ENCODE data around the gene TAS1R3. TPM values are rescaled to one million over a fixed set of nuclear protein-coding genes. Genes with fewer than 3 reads are reported as not detected.

The TAS1R3 gene
- total and polyA plus RNA-seq, 4 donors: 0.13 to 1.3 (median 0.55) TPM

- ATAC-seq (ENCODE audit: insufficient read depth, low FRiP score): no peak
- peaks cover 0 to 19% (median 8%) of the 10 kb centered on the region in 5 donors for H3K4me1 ChIP-seq (ENCODE audit: control insufficient read depth in 5 of 5, insufficient read depth in 5 of 5, low read length in 5 of 5)
- H3K27me3 ChIP-seq (ENCODE audit: control insufficient read depth in 3 of 3, insufficient read depth in 3 of 3, low read length in 2 of 3): no peaks in the 10 kb centered on the region
- TF ChIP-seq CTCF (IDR thresholded peaks at IDR 0.05; ENCODE audit: control extremely low read depth, extremely low read depth): no peak
- no peak overlapping the region for H3K27ac ChIP-seq (ENCODE audit: low read depth in 1 of 2, low read length in 1 of 2)
- DNase-seq: no peak
- no peak overlapping the region for H3K9ac ChIP-seq (ENCODE audit: insufficient read depth in 1 of 2, low read length in 2 of 2)
- H3K9me3 ChIP-seq (ENCODE audit: control insufficient read depth in 4 of 4, insufficient read depth in 3 of 4, low read length in 3 of 4): no peaks in the 10 kb centered on the region
- WGBS, 2 donors: 85 to 92% methylated on average over 8 of the region's 8 CpGs
- H3K36me3 ChIP-seq (ENCODE audit: control insufficient read depth in 4 of 4, insufficient read depth in 4 of 4, low read length in 4 of 4): peaks cover 0 to 27% (median 6%) of the 10 kb centered on the region in 4 donors
- H3K4me3 ChIP-seq: no peak overlapping the region
These were observed 9.6 kb upstream of the TAS1R3 start for GRCh38 chr1:1321477-1321876.

GRCh38 chr1:1322418-1322817 lies 8.7 kb upstream of the TAS1R3 start:
- Histone ChIP-seq H3K27me3 (ENCODE audit: control insufficient read depth in 3 of 3, insufficient read depth in 3 of 3, low read length in 2 of 3) (no peaks in the 10 kb centered on the region), H3K27ac (ENCODE audit: low read depth in 1 of 2, low read length in 1 of 2) (no peak overlapping the region), H3K9ac (ENCODE audit: insufficient read depth in 1 of 2, low read length in 2 of 2) (no peak overlapping the region), H3K36me3 (ENCODE audit: control insufficient read depth in 4 of 4, insufficient read depth in 4 of 4, low read length in 4 of 4) (peaks cover 0 to 29% (median 6%) of the 10 kb centered on the region in 4 donors), H3K4me1 (ENCODE audit: control insufficient read depth in 5 of 5, insufficient read depth in 5 of 5, low read length in 5 of 5) (peaks cover 0 to 23% (median 8%) of the 10 kb centered on the region in 5 donors), H3K4me3 (no peak overlapping the region), H3K9me3 (ENCODE audit: control insufficient read depth in 4 of 4, insufficient read depth in 3 of 4, low read length in 3 of 4) (no peaks in the 10 kb centered on the region)
- DNase-seq (no peak), ATAC-seq (ENCODE audit: insufficient read depth, low FRiP score) (no peak)
- no peak for TF ChIP-seq CTCF (IDR thresholded peaks at IDR 0.05; ENCODE audit: control extremely low read depth, extremely low read depth)
- WGBS, 2 donors: 90 to 92% methylated on average over 10 to 14 of the region's 14 CpGs

GRCh38 chr1:1322952-1323351 lies 8.1 kb upstream of the TAS1R3 start:
- no peaks in the 10 kb centered on the region for H3K27me3 ChIP-seq (ENCODE audit: control insufficient read depth in 3 of 3, insufficient read depth in 3 of 3, low read length in 2 of 3)
- ATAC-seq (ENCODE audit: insufficient read depth, low FRiP score): no peak
- no peak for DNase-seq
- WGBS, 2 donors: 85 to 94% methylated on average over 10 of the region's 10 CpGs
- no peaks in the 10 kb centered on the region for H3K9me3 ChIP-seq (ENCODE audit: control insufficient read depth in 4 of 4, insufficient read depth in 3 of 4, low read length in 3 of 4)
- H3K27ac ChIP-seq (ENCODE audit: low read depth in 1 of 2, low read length in 1 of 2): no peak overlapping the region
- no peak overlapping the region for H3K4me3 ChIP-seq
- H3K4me1 ChIP-seq (ENCODE audit: control insufficient read depth in 5 of 5, insufficient read depth in 5 of 5, low read length in 5 of 5): peaks cover 0 to 23% (median 8%) of the 10 kb centered on the region in 5 donors
- TF ChIP-seq CTCF (IDR thresholded peaks at IDR 0.05; ENCODE audit: control extremely low read depth, extremely low read depth): no peak
- H3K36me3 ChIP-seq (ENCODE audit: control insufficient read depth in 4 of 4, insufficient read depth in 4 of 4, low read length in 4 of 4): peaks cover 0 to 33% (median 6%) of the 10 kb centered on the region in 4 donors
- H3K9ac ChIP-seq (ENCODE audit: insufficient read depth in 1 of 2, low read length in 2 of 2): no peak overlapping the region

GRCh38 chr1:1324084-1324523 lies 7.0 kb upstream of the TAS1R3 start:
- H3K36me3 ChIP-seq (ENCODE audit: control insufficient read depth in 4 of 4, insufficient read depth in 4 of 4, low read length in 4 of 4): peaks cover 0 to 37% (median 5%) of the 10 kb centered on the region in 4 donors
- no peaks in the 10 kb centered on the region for H3K27me3 ChIP-seq (ENCODE audit: control insufficient read depth in 3 of 3, insufficient read depth in 3 of 3, low read length in 2 of 3)
- peaks cover 0 to 23% (median 8%) of the 10 kb centered on the region in 5 donors for H3K4me1 ChIP-seq (ENCODE audit: control insufficient read depth in 5 of 5, insufficient read depth in 5 of 5, low read length in 5 of 5)
- no peak for TF ChIP-seq CTCF (IDR thresholded peaks at IDR 0.05; ENCODE audit: control extremely low read depth, extremely low read depth)
- no peak overlapping the region for H3K9ac ChIP-seq (ENCODE audit: insufficient read depth in 1 of 2, low read length in 2 of 2)
- DNase-seq (no peak), ATAC-seq (ENCODE audit: insufficient read depth, low FRiP score) (no peak)
- no peaks in the 10 kb centered on the region for H3K9me3 ChIP-seq (ENCODE audit: control insufficient read depth in 4 of 4, insufficient read depth in 3 of 4, low read length in 3 of 4)
- 1% methylated on average over 34 to 41 of the region's 41 CpGs for WGBS, 2 donors
- peak overlapping the region; percentile 90 for H3K4me3 ChIP-seq
- H3K27ac ChIP-seq (ENCODE audit: low read depth in 1 of 2, low read length in 1 of 2): peak overlapping the region; percentile 77 to 83

All from lung (tissue), 12 donors.